GM08714 (cell line): Measurements from ENCODE around the gene MEG3.

Source experiments
- H3K4me3 ChIP-seq: fragments of 200-500 bp; sonication (Bioruptor generic); 2 replicates; pipeline ENCODE4 v1.5.1; 2014; ENCODE audit warnings: mild to moderate bottlenecking, low read length, inconsistent platforms
- ZNF274 ChIP-seq: IDR thresholded peaks from 2 replicates; pipeline ENCODE4 v1.6.1; 2012; ENCODE audit warnings: mild to moderate bottlenecking, low read depth, low read length

MEG3 gene

GRCh38 chr14:100862277-100862676 lies 36.4 kb downstream of the MEG3 start:
- TF ChIP-seq ZNF274: no peak
- no peak overlapping the region for H3K4me3 ChIP-seq

GRCh38 chr14:100862793-100863192 lies 36.9 kb downstream of the MEG3 start:
- no peak for TF ChIP-seq ZNF274
- H3K4me3 ChIP-seq: no peak overlapping the region

GRCh38 chr14:100864206-100864605 lies 38.3 kb downstream of the MEG3 start:
- H3K4me3 ChIP-seq: no peak overlapping the region
- TF ChIP-seq ZNF274: no peak

- H3K4me3 ChIP-seq: no peak overlapping the region
- TF ChIP-seq ZNF274: no peak
These were observed 39.2 kb downstream of the MEG3 start for GRCh38 chr14:100864960-100865681.

GRCh38 chr14:100865682-100866591 lies 40.0 kb downstream of the MEG3 start:
- no peak overlapping the region for H3K4me3 ChIP-seq
- TF ChIP-seq ZNF274: no peak

GRCh38 chr14:100866666-100867630 lies 41.0 kb downstream of the MEG3 start:
- no peak for TF ChIP-seq ZNF274
- no peak overlapping the region for H3K4me3 ChIP-seq

GRCh38 chr14:100867631-100868315 lies 41.9 kb downstream of the MEG3 start:
- no peak for TF ChIP-seq ZNF274
- no peak overlapping the region for H3K4me3 ChIP-seq

- TF ChIP-seq ZNF274: no peak
- no peak overlapping the region for H3K4me3 ChIP-seq
These were observed 42.9 kb downstream of the MEG3 start for GRCh38 chr14:100868621-100869370.

- no peak overlapping the region for H3K4me3 ChIP-seq
- TF ChIP-seq ZNF274: no peak
These were observed 45.6 kb downstream of the MEG3 start for GRCh38 chr14:100871234-100872186.

GRCh38 chr14:100872259-100873095 lies 46.6 kb downstream of the MEG3 start:
- no peak overlapping the region for H3K4me3 ChIP-seq
- no peak for TF ChIP-seq ZNF274

GRCh38 chr14:100873096-100873482 lies 47.2 kb downstream of the MEG3 start:
- no peak for TF ChIP-seq ZNF274
- H3K4me3 ChIP-seq: no peak overlapping the region
